ENCODE data around the gene CCT4. TPM values are rescaled to one million over a fixed set of nuclear protein-coding genes. Genes with fewer than 3 reads are reported as not detected.

The CCT4 gene
- total and polyA plus RNA-seq, 4 experiments from 2014 or later, result 91.0 to 148 (median 118) TPM

- POLR2A ChIA-PET (ENCODE audit: partially characterized antibody), result no interaction called here
- no peak overlapping the region for H3K27ac Mint-ChIP-seq
Measured at GRCh38 chr2:61841286-61841685, 47.2 kb downstream of the CCT4 start.

GRCh38 chr2:61834893-61835292, 53.6 kb downstream of the CCT4 start:
- Mint-ChIP-seq H3K27me3 (no peaks in the 10 kb centered on the region), H3K4me1 (no peaks in the 10 kb centered on the region), H3K27ac (no peak overlapping the region), H3K9me3 (no peaks in the 10 kb centered on the region), H3K36me3 (peaks cover 0 to 6% of the 10 kb centered on the region in 2 donors), H3K4me3 (no peak overlapping the region)
- H3K9me3 ChIP-seq (ENCODE audit: control insufficient read depth in 1 of 2, low read length in 2 of 2), result no peaks in the 10 kb centered on the region
- H3K36me3 ChIP-seq (ENCODE audit: insufficient read depth, low read length), result no peaks in the 10 kb centered on the region
- intact Hi-C loops (cut with micrococcal nuclease), result no loop called here
- CTCF ChIA-PET (ENCODE audit: partially characterized antibody), result no interaction called here
- no peak overlapping the region for H3K27ac ChIP-seq (ENCODE audit: low read depth, low read length)
- H3K4me1 ChIP-seq (ENCODE audit: insufficient read depth, low read length), result no peaks in the 10 kb centered on the region
- POLR2A ChIA-PET (ENCODE audit: partially characterized antibody), result no interaction called here
- no peaks in the 10 kb centered on the region for H3K27me3 ChIP-seq (ENCODE audit: insufficient read depth, low read length)
- H3K4me3 ChIP-seq (ENCODE audit: low read length in 2 of 2), result no peak overlapping the region
- DNase-seq, result no peak

More at GRCh38 chr2:61841286-61841685, 47.2 kb downstream of the CCT4 start:
- CTCF ChIA-PET (ENCODE audit: partially characterized antibody), result no interaction called here
- H3K4me1 ChIP-seq (ENCODE audit: insufficient read depth, low read length), result no peaks in the 10 kb centered on the region
- no peaks in the 10 kb centered on the region for H3K27me3 Mint-ChIP-seq
- no peaks in the 10 kb centered on the region for H3K4me1 Mint-ChIP-seq
- no peak for DNase-seq
- H3K27ac ChIP-seq (ENCODE audit: low read depth, low read length), result no peak overlapping the region
- H3K36me3 ChIP-seq (ENCODE audit: insufficient read depth, low read length), result no peaks in the 10 kb centered on the region
- H3K4me3 Mint-ChIP-seq, result no peak overlapping the region
- no peaks in the 10 kb centered on the region for H3K27me3 ChIP-seq (ENCODE audit: insufficient read depth, low read length)
- intact Hi-C loops (cut with micrococcal nuclease), result no loop called here
- H3K4me3 ChIP-seq (ENCODE audit: low read length in 2 of 2), result no peak overlapping the region
- no peaks in the 10 kb centered on the region for H3K9me3 ChIP-seq (ENCODE audit: control insufficient read depth in 1 of 2, low read length in 2 of 2)
- peaks cover 0 to 5% of the 10 kb centered on the region in 2 donors for H3K36me3 Mint-ChIP-seq
- no peaks in the 10 kb centered on the region for H3K9me3 Mint-ChIP-seq

GRCh38 chr2:61833971-61834370, 54.5 kb downstream of the CCT4 start:
- ChIA-PET POLR2A (ENCODE audit: partially characterized antibody) (interaction anchor here (0.6 kb wide), 1 partner anchor 16 kb away, joined by 3 read pairs; no protein-coding TSS in a partner anchor), CTCF (ENCODE audit: partially characterized antibody) (no interaction called here)
- Mint-ChIP-seq H3K9me3 (no peaks in the 10 kb centered on the region), H3K36me3 (peaks cover 0 to 7% of the 10 kb centered on the region in 2 donors), H3K27me3 (no peaks in the 10 kb centered on the region), H3K27ac (no peak overlapping the region), H3K4me1 (no peaks in the 10 kb centered on the region), H3K4me3 (no peak overlapping the region)
- Histone ChIP-seq H3K27ac (ENCODE audit: low read depth, low read length) (no peak overlapping the region), H3K36me3 (ENCODE audit: insufficient read depth, low read length) (no peaks in the 10 kb centered on the region), H3K4me1 (ENCODE audit: insufficient read depth, low read length) (no peaks in the 10 kb centered on the region), H3K4me3 (ENCODE audit: low read length in 2 of 2) (no peak overlapping the region), H3K9me3 (ENCODE audit: control insufficient read depth in 1 of 2, low read length in 2 of 2) (no peaks in the 10 kb centered on the region), H3K27me3 (ENCODE audit: insufficient read depth, low read length) (no peaks in the 10 kb centered on the region)
- DNase-seq, result no peak
- intact Hi-C loops (cut with micrococcal nuclease), result no loop called here

GRCh38 chr2:61832183-61832841, 56.1 kb downstream of the CCT4 start:
- H3K36me3 Mint-ChIP-seq, result peaks cover 0 to 7% of the 10 kb centered on the region in 2 donors
- Histone ChIP-seq H3K4me1 (ENCODE audit: insufficient read depth, low read length) (no peaks in the 10 kb centered on the region), H3K9me3 (ENCODE audit: control insufficient read depth in 1 of 2, low read length in 2 of 2) (no peaks in the 10 kb centered on the region), H3K27me3 (ENCODE audit: insufficient read depth, low read length) (no peaks in the 10 kb centered on the region), H3K36me3 (ENCODE audit: insufficient read depth, low read length) (no peaks in the 10 kb centered on the region), H3K4me3 (ENCODE audit: low read length in 2 of 2) (no peak overlapping the region), H3K27ac (ENCODE audit: low read depth, low read length) (no peak overlapping the region)
- CTCF ChIA-PET (ENCODE audit: partially characterized antibody), result no interaction called here
- H3K27ac Mint-ChIP-seq, result peak overlapping the region in 1 of 7 donors; percentile 46
- no peaks in the 10 kb centered on the region for H3K4me1 Mint-ChIP-seq
- H3K27me3 Mint-ChIP-seq, result no peaks in the 10 kb centered on the region
- H3K9me3 Mint-ChIP-seq, result no peaks in the 10 kb centered on the region
- H3K4me3 Mint-ChIP-seq, result no peak overlapping the region
- POLR2A ChIA-PET (ENCODE audit: partially characterized antibody), result no interaction called here
- intact Hi-C loops (cut with micrococcal nuclease), result no loop called here
- DNase-seq, result no peak

GRCh38 chr2:61822255-61822654, 66.2 kb downstream of the CCT4 start:
- H3K4me3 Mint-ChIP-seq, result no peak overlapping the region
- ChIA-PET CTCF (ENCODE audit: partially characterized antibody) (no interaction called here), POLR2A (ENCODE audit: partially characterized antibody) (no interaction called here)
- Histone ChIP-seq H3K4me3 (ENCODE audit: low read length in 2 of 2) (no peak overlapping the region), H3K27ac (ENCODE audit: low read depth, low read length) (no peak overlapping the region), H3K9me3 (ENCODE audit: control insufficient read depth in 1 of 2, low read length in 2 of 2) (no peaks in the 10 kb centered on the region), H3K4me1 (ENCODE audit: insufficient read depth, low read length) (no peaks in the 10 kb centered on the region), H3K36me3 (ENCODE audit: insufficient read depth, low read length) (no peaks in the 10 kb centered on the region), H3K27me3 (ENCODE audit: insufficient read depth, low read length) (no peaks in the 10 kb centered on the region)
- peaks cover 0 to 1% of the 10 kb centered on the region in 2 donors for H3K27me3 Mint-ChIP-seq
- no peaks in the 10 kb centered on the region for H3K4me1 Mint-ChIP-seq
- H3K36me3 Mint-ChIP-seq, result no peaks in the 10 kb centered on the region
- intact Hi-C loops (cut with micrococcal nuclease), result no loop called here
- H3K27ac Mint-ChIP-seq, result no peak overlapping the region
- H3K9me3 Mint-ChIP-seq, result peaks cover 0 to 2% (median 0%) of the 10 kb centered on the region in 8 donors
- DNase-seq, result no peak

Other genes starting within 250 kb of the CCT4 start
- 1 to 10 TPM; 4.9 to 5.4 TPM for gene FAM161A, start 34.6 kb downstream of the CCT4 start, total RNA-seq
- 1 to 10 TPM in 1 of 2 donors, under 1 TPM in 1; 0.77 to 1.3 TPM for gene FAM161A, start 34.6 kb downstream of the CCT4 start, polyA plus RNA-seq
- 10 to 100 TPM; 16.7 to 17.8 TPM for gene COMMD1, start 17.0 kb upstream of the CCT4 start, total RNA-seq
- 10 to 100 TPM; 50.6 to 63.9 TPM for gene COMMD1, start 17.0 kb upstream of the CCT4 start, polyA plus RNA-seq

Data from CD4-positive, alpha-beta memory T cell (primary cell).